ENCODE measurements around the gene CTNNA2. TPM values are rescaled to one million over a fixed set of nuclear protein-coding genes. Genes with fewer than 3 reads are reported as not detected.

Gene CTNNA2
- total and polyA plus RNA-seq, 2 of the 8 experiments (the other 6 are each of a cell fraction or from before 2014, with no cell fraction given): 3.9 to 9.0 TPM

DNA sequence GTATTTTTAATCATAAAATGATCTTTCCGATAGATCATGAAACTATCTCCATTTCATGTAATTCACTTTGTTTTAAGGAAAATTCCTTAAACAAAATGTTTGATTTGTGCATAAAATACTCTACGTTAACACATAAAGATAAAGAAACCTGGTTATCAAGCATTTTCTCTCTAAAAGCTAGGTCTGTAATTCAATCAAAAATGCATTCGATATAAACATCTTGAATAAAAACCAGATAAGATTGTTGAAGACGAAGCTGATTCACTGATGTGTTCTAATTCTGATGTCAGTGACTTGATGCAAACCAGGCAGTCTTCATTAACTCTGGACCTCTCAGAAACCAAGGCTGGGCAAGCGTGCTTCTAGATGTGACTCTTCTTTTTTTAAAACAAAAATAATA lies 245.2 kb downstream of the CTNNA2 start (continued):
- TF ChIP-seq, protein P1, sequence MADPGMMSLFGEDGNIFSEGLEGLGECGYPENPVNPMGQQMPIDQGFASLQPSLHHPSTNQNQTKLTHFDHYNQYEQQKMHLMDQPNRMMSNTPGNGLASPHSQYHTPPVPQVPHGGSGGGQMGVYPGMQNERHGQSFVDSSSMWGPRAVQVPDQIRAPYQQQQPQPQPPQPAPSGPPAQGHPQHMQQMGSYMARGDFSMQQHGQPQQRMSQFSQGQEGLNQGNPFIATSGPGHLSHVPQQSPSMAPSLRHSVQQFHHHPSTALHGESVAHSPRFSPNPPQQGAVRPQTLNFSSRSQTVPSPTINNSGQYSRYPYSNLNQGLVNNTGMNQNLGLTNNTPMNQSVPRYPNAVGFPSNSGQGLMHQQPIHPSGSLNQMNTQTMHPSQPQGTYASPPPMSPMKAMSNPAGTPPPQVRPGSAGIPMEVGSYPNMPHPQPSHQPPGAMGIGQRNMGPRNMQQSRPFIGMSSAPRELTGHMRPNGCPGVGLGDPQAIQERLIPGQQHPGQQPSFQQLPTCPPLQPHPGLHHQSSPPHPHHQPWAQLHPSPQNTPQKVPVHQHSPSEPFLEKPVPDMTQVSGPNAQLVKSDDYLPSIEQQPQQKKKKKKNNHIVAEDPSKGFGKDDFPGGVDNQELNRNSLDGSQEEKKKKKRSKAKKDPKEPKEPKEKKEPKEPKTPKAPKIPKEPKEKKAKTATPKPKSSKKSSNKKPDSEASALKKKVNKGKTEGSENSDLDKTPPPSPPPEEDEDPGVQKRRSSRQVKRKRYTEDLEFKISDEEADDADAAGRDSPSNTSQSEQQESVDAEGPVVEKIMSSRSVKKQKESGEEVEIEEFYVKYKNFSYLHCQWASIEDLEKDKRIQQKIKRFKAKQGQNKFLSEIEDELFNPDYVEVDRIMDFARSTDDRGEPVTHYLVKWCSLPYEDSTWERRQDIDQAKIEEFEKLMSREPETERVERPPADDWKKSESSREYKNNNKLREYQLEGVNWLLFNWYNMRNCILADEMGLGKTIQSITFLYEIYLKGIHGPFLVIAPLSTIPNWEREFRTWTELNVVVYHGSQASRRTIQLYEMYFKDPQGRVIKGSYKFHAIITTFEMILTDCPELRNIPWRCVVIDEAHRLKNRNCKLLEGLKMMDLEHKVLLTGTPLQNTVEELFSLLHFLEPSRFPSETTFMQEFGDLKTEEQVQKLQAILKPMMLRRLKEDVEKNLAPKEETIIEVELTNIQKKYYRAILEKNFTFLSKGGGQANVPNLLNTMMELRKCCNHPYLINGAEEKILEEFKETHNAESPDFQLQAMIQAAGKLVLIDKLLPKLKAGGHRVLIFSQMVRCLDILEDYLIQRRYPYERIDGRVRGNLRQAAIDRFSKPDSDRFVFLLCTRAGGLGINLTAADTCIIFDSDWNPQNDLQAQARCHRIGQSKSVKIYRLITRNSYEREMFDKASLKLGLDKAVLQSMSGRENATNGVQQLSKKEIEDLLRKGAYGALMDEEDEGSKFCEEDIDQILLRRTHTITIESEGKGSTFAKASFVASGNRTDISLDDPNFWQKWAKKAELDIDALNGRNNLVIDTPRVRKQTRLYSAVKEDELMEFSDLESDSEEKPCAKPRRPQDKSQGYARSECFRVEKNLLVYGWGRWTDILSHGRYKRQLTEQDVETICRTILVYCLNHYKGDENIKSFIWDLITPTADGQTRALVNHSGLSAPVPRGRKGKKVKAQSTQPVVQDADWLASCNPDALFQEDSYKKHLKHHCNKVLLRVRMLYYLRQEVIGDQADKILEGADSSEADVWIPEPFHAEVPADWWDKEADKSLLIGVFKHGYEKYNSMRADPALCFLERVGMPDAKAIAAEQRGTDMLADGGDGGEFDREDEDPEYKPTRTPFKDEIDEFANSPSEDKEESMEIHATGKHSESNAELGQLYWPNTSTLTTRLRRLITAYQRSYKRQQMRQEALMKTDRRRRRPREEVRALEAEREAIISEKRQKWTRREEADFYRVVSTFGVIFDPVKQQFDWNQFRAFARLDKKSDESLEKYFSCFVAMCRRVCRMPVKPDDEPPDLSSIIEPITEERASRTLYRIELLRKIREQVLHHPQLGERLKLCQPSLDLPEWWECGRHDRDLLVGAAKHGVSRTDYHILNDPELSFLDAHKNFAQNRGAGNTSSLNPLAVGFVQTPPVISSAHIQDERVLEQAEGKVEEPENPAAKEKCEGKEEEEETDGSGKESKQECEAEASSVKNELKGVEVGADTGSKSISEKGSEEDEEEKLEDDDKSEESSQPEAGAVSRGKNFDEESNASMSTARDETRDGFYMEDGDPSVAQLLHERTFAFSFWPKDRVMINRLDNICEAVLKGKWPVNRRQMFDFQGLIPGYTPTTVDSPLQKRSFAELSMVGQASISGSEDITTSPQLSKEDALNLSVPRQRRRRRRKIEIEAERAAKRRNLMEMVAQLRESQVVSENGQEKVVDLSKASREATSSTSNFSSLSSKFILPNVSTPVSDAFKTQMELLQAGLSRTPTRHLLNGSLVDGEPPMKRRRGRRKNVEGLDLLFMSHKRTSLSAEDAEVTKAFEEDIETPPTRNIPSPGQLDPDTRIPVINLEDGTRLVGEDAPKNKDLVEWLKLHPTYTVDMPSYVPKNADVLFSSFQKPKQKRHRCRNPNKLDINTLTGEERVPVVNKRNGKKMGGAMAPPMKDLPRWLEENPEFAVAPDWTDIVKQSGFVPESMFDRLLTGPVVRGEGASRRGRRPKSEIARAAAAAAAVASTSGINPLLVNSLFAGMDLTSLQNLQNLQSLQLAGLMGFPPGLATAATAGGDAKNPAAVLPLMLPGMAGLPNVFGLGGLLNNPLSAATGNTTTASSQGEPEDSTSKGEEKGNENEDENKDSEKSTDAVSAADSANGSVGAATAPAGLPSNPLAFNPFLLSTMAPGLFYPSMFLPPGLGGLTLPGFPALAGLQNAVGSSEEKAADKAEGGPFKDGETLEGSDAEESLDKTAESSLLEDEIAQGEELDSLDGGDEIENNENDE (IDR thresholded peaks at IDR 0.05; ENCODE audit: insufficient replicate concordance, low read length): no peak
- no peak for TF ChIP-seq SP2 (IDR thresholded peaks at IDR 0.05; ENCODE audit: low read length)
- TF ChIP-seq, protein P2, sequence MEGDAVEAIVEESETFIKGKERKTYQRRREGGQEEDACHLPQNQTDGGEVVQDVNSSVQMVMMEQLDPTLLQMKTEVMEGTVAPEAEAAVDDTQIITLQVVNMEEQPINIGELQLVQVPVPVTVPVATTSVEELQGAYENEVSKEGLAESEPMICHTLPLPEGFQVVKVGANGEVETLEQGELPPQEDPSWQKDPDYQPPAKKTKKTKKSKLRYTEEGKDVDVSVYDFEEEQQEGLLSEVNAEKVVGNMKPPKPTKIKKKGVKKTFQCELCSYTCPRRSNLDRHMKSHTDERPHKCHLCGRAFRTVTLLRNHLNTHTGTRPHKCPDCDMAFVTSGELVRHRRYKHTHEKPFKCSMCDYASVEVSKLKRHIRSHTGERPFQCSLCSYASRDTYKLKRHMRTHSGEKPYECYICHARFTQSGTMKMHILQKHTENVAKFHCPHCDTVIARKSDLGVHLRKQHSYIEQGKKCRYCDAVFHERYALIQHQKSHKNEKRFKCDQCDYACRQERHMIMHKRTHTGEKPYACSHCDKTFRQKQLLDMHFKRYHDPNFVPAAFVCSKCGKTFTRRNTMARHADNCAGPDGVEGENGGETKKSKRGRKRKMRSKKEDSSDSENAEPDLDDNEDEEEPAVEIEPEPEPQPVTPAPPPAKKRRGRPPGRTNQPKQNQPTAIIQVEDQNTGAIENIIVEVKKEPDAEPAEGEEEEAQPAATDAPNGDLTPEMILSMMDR (IDR thresholded peaks at IDR 0.05; ENCODE audit: control extremely low read depth in 1 of 3, insufficient read depth in 1 of 3, low read depth in 1 of 3, low read length in 3 of 3): no peak
- TF ChIP-seq JUND (IDR thresholded peaks at IDR 0.05; ENCODE audit: low read length): no peak

All from H1 (cell line).